ENCODE results near the gene RNF121.

Gene RNF121

DNA sequence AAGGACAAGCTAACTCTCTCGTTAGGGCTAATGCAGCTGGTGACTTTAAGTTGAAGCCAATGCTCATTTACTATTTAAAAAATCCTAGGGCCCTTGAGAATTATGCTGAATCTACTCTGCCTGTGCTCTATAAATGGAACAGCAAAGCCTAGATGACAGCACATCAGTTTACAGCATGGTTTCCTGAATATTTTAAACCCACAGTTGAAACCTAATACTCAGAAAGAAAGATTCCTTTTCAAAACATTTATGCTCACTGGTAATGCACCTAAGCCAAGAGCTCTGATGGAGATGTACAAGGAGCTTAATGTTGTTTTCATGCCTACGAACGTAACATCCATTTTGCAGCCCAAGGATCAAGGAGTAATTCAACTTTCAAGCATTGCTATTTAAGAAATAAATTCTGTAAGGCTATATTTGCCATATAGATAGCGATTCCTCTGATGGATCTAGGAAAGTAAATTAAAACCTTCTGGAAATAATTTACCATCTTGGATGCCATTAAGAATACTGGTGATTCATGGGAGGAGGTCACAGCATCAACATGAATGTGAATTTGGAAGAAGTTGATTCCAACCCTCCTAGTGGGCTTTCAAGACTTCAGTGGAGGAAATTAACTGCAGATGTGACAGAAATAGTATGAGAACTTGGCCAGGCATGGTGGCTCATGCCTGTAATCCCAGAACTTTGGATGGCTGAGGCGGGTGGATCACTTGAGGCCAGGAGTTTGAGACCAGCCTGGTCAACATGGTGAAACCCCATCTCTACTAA, 14.9 kb upstream of the RNF121 start:
- H3K9ac ChIP-seq (ENCODE audit: low read length in 5 of 5): no peak overlapping the region
- no peak overlapping the region for H3K4me3 ChIP-seq (ENCODE audit: low read depth in 1 of 5, low read length in 5 of 5)
- H3K9me3 ChIP-seq (ENCODE audit: control insufficient read depth in 5 of 5, low read length in 5 of 5): no peaks in the 10 kb centered on the region
- H3K4me1 ChIP-seq (ENCODE audit: control insufficient read depth in 5 of 5, insufficient read depth in 5 of 5, low read length in 5 of 5): no peaks in the 10 kb centered on the region
- no peak overlapping the region for H3K27ac ChIP-seq (ENCODE audit: low read depth, low read length)
- no peaks in the 10 kb centered on the region for H3K27me3 ChIP-seq (ENCODE audit: control insufficient read depth in 5 of 5, insufficient read depth in 4 of 5, low read length in 5 of 5)
- peaks cover 19 to 57% (median 50%) of the 10 kb centered on the region in 5 donors for H3K36me3 ChIP-seq (ENCODE audit: control insufficient read depth in 5 of 5, insufficient read depth in 5 of 5, low read length in 5 of 5)

DNA sequence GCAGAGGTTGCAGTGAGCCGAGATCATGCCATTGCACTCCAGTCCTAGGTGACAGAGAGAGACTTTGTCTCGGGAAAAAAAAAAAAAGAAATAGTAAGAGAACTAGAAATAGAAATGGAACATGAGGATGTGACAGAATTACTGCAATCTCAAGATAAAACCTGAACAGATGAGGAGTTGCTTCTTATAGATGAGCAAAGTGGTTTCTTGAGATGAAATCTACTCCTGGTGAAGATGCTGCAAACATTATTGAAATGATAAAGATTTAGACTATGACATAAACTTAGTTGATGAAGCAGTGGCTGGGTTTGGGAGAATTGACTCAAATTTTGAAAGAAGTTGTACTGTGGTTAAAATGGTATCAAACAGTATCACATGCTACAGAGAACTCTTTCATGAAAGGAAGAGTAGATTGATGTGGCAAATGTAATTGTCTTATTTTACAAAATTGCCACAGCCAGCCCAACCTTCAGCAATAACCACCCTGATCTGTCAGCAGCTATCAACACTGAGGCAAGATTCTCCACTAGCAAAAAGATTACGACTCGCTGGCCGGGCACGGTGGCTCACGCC, 14.1 kb upstream of the RNF121 start:
- Histone ChIP-seq H3K27ac (ENCODE audit: low read depth, low read length) (no peak overlapping the region), H3K4me1 (ENCODE audit: control insufficient read depth in 5 of 5, insufficient read depth in 5 of 5, low read length in 5 of 5) (no peaks in the 10 kb centered on the region), H3K4me3 (ENCODE audit: low read depth in 1 of 5, low read length in 5 of 5) (no peak overlapping the region), H3K9ac (ENCODE audit: low read length in 5 of 5) (no peak overlapping the region), H3K36me3 (ENCODE audit: control insufficient read depth in 5 of 5, insufficient read depth in 5 of 5, low read length in 5 of 5) (peaks cover 19 to 57% (median 50%) of the 10 kb centered on the region in 5 donors), H3K9me3 (ENCODE audit: control insufficient read depth in 5 of 5, low read length in 5 of 5) (no peaks in the 10 kb centered on the region), H3K27me3 (ENCODE audit: control insufficient read depth in 5 of 5, insufficient read depth in 4 of 5, low read length in 5 of 5) (no peaks in the 10 kb centered on the region)

DNA sequence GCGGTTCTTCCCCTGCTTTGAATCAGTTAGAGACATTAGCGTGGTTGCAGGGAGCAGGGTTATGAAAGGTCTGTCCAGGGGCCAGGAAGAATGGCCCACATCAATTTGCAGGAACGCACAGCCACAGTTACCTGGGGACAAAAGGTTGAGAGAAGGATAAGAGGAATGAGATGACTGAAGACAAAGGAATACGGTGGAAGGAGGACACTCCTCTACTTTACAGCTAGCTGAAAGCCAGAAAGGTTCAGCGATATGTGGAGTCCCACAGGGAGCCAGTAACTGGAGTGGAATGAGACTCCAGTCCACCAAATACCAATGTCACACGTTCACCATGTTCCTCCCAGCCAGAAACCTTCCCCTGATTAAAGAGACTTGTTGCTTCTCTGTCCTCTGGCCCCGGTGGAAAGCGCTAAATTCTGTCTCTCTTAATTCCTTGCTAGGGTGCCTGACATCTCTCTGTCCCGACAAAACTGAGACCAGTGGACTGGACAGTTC, 11.2 kb upstream of the RNF121 start:
- no peak overlapping the region for H3K27ac ChIP-seq (ENCODE audit: low read depth, low read length)
- no peak overlapping the region for H3K9ac ChIP-seq (ENCODE audit: low read length in 5 of 5)
- no peaks in the 10 kb centered on the region for H3K27me3 ChIP-seq (ENCODE audit: control insufficient read depth in 5 of 5, insufficient read depth in 4 of 5, low read length in 5 of 5)
- no peaks in the 10 kb centered on the region for H3K4me1 ChIP-seq (ENCODE audit: control insufficient read depth in 5 of 5, insufficient read depth in 5 of 5, low read length in 5 of 5)
- H3K4me3 ChIP-seq (ENCODE audit: low read depth in 1 of 5, low read length in 5 of 5): no peak overlapping the region
- H3K9me3 ChIP-seq (ENCODE audit: control insufficient read depth in 5 of 5, low read length in 5 of 5): no peaks in the 10 kb centered on the region
- H3K36me3 ChIP-seq (ENCODE audit: control insufficient read depth in 5 of 5, insufficient read depth in 5 of 5, low read length in 5 of 5): peaks cover 19 to 51% (median 41%) of the 10 kb centered on the region in 5 donors

DNA sequence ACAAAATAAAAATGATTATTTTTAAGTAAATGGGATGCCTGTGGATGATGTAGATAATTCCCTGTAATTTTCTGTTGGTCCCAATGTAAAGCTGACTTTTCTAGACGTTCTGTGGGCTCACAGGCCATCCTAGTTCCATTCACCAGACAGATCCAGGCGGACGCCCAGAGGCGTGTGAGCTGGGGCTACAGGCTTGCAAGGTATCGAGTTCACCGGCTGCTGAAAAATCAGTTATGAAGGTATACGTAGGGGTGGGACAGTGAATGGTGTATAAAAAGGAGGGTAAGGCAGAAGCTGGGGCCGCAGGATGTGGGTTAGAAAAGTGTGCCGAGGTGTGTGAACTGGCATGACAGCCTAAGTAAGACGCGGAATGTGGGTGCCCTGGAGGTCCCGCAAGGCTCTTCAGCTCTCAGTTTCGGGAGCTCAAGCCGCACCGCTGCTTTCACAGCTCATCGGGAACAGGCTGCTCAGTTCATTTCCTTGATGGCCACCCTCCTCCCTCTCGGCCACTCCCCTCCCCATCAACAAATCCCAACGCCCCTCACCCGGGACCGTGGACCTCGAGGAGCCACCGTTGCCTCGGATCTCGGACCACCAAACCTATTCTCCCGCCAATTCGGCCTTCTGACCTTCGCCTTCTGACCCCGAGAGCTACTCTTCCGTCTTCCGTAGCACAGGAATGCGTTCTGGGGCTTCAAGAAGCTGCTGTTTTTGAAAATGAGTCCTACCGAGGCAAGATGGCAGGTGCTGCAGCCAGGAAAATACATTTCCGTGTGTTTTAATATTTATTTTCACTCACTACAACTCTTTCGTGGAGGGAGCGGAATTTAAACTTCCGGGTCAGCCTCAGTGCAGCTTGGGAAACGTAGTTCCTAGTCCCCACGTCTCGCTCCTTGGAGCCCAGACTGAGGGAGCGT, 768 bp upstream of the RNF121 start, which contains the start of gene XNDC1N:
XNDC1N (minus strand) TSS at position 775 of the 917 bp plus-strand sequence. CDS start 5,241 bp downstream, outside the sequence.
- Histone ChIP-seq H3K27ac (ENCODE audit: low read depth, low read length) (peak within 1 kb of the TSS; percentile 92), H3K36me3 (ENCODE audit: control insufficient read depth in 5 of 5, insufficient read depth in 5 of 5, low read length in 5 of 5) (no peaks in the 10 kb centered on the region), H3K4me3 (ENCODE audit: low read depth in 1 of 5, low read length in 5 of 5) (peak within 1 kb of the TSS; percentile 76 to 100 (median 91)), H3K9ac (ENCODE audit: low read length in 5 of 5) (peak within 1 kb of the TSS; percentile 78 to 92 (median 87)), H3K9me3 (ENCODE audit: control insufficient read depth in 5 of 5, low read length in 5 of 5) (no peaks in the 10 kb centered on the region), H3K4me1 (ENCODE audit: control insufficient read depth in 5 of 5, insufficient read depth in 5 of 5, low read length in 5 of 5) (peaks cover 8 to 34% (median 28%) of the 10 kb centered on the region in 5 donors), H3K27me3 (ENCODE audit: control insufficient read depth in 5 of 5, insufficient read depth in 4 of 5, low read length in 5 of 5) (no peaks in the 10 kb centered on the region)

DNA sequence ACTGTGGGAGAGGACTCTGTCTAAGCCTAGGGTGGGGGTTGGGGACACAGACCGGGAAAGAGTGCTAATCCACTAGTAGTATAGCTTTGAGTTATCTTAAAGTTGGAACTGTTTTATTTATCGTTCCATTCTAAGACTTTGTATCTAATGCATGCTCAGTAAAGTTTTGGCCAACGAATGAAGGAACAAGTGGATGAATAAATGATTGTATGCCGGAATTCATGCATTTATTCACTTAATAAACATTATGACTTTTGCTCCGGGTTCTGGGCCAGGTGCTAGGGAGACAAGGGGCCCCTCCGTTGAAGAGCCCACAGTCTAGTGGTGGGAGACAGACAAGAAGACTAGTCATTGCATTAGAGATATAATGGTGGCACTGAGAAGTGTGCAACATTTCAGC, 645 bp downstream of the RNF121 start:
- H3K27me3 ChIP-seq (ENCODE audit: control insufficient read depth in 5 of 5, insufficient read depth in 4 of 5, low read length in 5 of 5): no peaks in the 10 kb centered on the region
- peaks cover 8 to 35% (median 34%) of the 10 kb centered on the region in 5 donors for H3K4me1 ChIP-seq (ENCODE audit: control insufficient read depth in 5 of 5, insufficient read depth in 5 of 5, low read length in 5 of 5)
- H3K4me3 ChIP-seq (ENCODE audit: low read depth in 1 of 5, low read length in 5 of 5): peak overlapping the region; percentile 76 to 100 (median 91)
- no peaks in the 10 kb centered on the region for H3K9me3 ChIP-seq (ENCODE audit: control insufficient read depth in 5 of 5, low read length in 5 of 5)
- no peak overlapping the region for H3K27ac ChIP-seq (ENCODE audit: low read depth, low read length)
- H3K9ac ChIP-seq (ENCODE audit: low read length in 5 of 5): peak overlapping the region; percentile 39 to 87 (median 72)
- H3K36me3 ChIP-seq (ENCODE audit: control insufficient read depth in 5 of 5, insufficient read depth in 5 of 5, low read length in 5 of 5): no peaks in the 10 kb centered on the region

DNA sequence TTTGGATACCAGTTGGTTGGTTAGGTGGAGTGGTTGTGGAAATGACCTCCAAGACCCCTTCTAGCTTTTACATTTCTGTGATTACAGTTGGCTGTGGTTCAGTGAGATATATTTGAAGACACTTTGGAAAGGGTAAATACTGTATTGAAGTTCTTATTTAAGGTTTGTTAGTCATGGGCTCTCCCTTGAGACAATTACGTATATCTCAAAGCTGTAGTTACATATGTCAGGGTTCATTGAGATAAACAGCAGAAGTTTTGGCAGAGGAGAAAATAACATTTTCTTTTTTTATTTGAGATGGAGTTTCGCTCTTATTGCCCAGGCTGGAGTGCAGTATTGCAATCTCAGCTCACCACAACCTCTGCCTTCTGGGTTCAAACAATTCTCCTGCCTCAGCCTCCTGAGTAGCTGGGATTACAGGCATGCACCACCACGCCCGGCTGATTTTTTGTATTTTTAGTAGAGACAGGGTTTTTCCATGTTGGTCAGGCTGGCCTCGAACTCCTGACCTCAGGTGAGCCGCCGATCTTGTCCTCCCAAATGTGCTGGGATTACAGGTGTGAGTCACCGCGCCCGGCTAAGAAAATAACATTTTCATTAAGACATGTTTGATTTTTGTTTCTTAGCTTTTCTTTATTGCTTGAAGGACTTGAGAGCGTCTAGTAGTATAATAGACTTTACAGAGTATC, 1.9 kb downstream of the RNF121 start:
- Histone ChIP-seq H3K27ac (ENCODE audit: low read depth, low read length) (no peak overlapping the region), H3K36me3 (ENCODE audit: control insufficient read depth in 5 of 5, insufficient read depth in 5 of 5, low read length in 5 of 5) (no peaks in the 10 kb centered on the region), H3K9ac (ENCODE audit: low read length in 5 of 5) (no peak overlapping the region), H3K4me1 (ENCODE audit: control insufficient read depth in 5 of 5, insufficient read depth in 5 of 5, low read length in 5 of 5) (peaks cover 8 to 35% (median 34%) of the 10 kb centered on the region in 5 donors), H3K9me3 (ENCODE audit: control insufficient read depth in 5 of 5, low read length in 5 of 5) (no peaks in the 10 kb centered on the region), H3K4me3 (ENCODE audit: low read depth in 1 of 5, low read length in 5 of 5) (no peak overlapping the region), H3K27me3 (ENCODE audit: control insufficient read depth in 5 of 5, insufficient read depth in 4 of 5, low read length in 5 of 5) (no peaks in the 10 kb centered on the region)

DNA sequence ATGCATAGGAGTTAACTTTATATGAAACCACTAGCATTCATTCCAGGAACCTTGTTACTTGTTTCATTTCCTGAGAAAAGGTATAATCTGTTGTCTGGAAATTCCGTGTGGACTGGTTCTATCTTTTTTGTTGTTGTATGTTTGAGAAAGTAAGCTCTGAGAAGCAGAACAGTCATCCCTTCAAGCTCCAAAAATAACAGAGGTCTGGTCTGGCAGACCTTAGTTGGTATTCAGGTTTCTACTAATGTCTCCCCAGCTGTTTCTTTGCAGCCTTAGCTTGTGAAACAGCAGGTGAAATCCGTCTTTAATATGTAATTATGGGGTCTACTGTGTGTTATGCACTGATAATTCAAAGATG, 2.4 kb downstream of the RNF121 start:
- no peaks in the 10 kb centered on the region for H3K27me3 ChIP-seq (ENCODE audit: control insufficient read depth in 5 of 5, insufficient read depth in 4 of 5, low read length in 5 of 5)
- H3K4me1 ChIP-seq (ENCODE audit: control insufficient read depth in 5 of 5, insufficient read depth in 5 of 5, low read length in 5 of 5): peaks cover 8 to 35% (median 34%) of the 10 kb centered on the region in 5 donors
- H3K4me3 ChIP-seq (ENCODE audit: low read depth in 1 of 5, low read length in 5 of 5): no peak overlapping the region
- no peaks in the 10 kb centered on the region for H3K36me3 ChIP-seq (ENCODE audit: control insufficient read depth in 5 of 5, insufficient read depth in 5 of 5, low read length in 5 of 5)
- no peak overlapping the region for H3K27ac ChIP-seq (ENCODE audit: low read depth, low read length)
- H3K9ac ChIP-seq (ENCODE audit: low read length in 5 of 5): no peak overlapping the region
- no peaks in the 10 kb centered on the region for H3K9me3 ChIP-seq (ENCODE audit: control insufficient read depth in 5 of 5, low read length in 5 of 5)

DNA sequence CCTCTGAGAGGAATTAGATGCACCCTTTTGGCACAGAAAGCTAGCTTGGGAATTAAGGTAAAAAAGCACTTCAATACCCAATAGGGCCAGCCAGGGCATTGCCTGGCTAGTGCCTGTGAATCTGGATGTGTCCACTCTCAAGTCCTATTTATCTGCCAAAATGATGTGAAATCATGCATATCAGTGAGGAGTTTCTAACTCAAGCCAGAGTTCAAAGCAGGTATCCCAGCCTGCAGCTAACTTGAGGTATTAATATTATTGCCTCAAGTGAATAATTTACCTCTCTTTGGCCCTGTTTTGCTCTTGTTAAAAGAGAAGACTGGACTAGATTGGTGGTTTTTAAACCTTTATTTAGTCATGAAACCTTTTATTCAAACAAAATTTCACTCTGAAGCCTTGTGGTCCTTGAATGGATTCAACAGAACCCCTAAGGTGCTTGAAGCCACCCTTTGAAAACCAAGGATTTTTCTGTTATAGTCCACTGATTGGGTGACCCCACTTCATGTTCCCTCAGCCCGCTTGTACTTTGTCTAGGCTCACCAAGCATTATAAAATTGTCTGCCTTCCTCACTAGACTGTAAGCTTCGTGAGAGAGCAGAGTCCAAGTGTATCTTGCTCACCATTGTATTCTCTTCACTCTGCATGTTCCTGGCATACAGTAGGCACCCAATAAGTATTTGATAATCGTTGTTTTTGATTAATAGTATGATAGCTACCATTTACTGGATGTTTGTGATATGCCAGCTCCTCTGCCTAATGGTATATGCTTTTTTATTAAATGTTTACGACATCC, 4.5 kb downstream of the RNF121 start:
- Histone ChIP-seq H3K4me3 (ENCODE audit: low read depth in 1 of 5, low read length in 5 of 5) (no peak overlapping the region), H3K36me3 (ENCODE audit: control insufficient read depth in 5 of 5, insufficient read depth in 5 of 5, low read length in 5 of 5) (peaks cover 0 to 4% (median 0%) of the 10 kb centered on the region in 5 donors), H3K4me1 (ENCODE audit: control insufficient read depth in 5 of 5, insufficient read depth in 5 of 5, low read length in 5 of 5) (peaks cover 6 to 37% (median 33%) of the 10 kb centered on the region in 5 donors), H3K27ac (ENCODE audit: low read depth, low read length) (no peak overlapping the region), H3K27me3 (ENCODE audit: control insufficient read depth in 5 of 5, insufficient read depth in 4 of 5, low read length in 5 of 5) (no peaks in the 10 kb centered on the region), H3K9me3 (ENCODE audit: control insufficient read depth in 5 of 5, low read length in 5 of 5) (no peaks in the 10 kb centered on the region), H3K9ac (ENCODE audit: low read length in 5 of 5) (peak overlapping the region in 1 of 5 donors; percentile 16)

DNA sequence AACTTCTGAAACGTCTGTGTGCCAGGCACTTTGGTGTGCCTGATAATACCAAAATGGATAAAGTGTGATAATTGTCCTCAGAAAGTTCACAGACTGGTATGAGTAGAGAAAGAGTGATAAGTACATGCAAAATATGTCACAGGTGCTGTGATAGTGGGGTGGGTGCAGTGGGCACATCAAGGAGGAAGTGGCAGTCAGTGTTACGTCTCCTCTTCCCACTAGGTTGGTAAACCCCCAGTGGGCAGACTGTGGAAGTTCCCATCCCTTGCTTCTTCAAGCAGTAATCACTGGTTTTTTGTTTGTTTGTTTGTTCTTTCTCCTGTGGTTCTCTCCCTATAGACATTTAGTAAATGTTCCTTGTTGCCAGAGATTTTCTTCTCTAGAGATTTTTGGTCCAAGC, 5.4 kb downstream of the RNF121 start:
- H3K36me3 ChIP-seq (ENCODE audit: control insufficient read depth in 5 of 5, insufficient read depth in 5 of 5, low read length in 5 of 5): peaks cover 0 to 4% (median 0%) of the 10 kb centered on the region in 5 donors
- no peak overlapping the region for H3K27ac ChIP-seq (ENCODE audit: low read depth, low read length)
- no peaks in the 10 kb centered on the region for H3K27me3 ChIP-seq (ENCODE audit: control insufficient read depth in 5 of 5, insufficient read depth in 4 of 5, low read length in 5 of 5)
- peaks cover 6 to 37% (median 31%) of the 10 kb centered on the region in 5 donors for H3K4me1 ChIP-seq (ENCODE audit: control insufficient read depth in 5 of 5, insufficient read depth in 5 of 5, low read length in 5 of 5)
- H3K9me3 ChIP-seq (ENCODE audit: control insufficient read depth in 5 of 5, low read length in 5 of 5): no peaks in the 10 kb centered on the region
- H3K4me3 ChIP-seq (ENCODE audit: low read depth in 1 of 5, low read length in 5 of 5): no peak overlapping the region
- H3K9ac ChIP-seq (ENCODE audit: low read length in 5 of 5): no peak overlapping the region

Data from subcutaneous abdominal adipose tissue (tissue), 5 donors.